Measurements from ENCODE around the gene SHISAL1.

SHISAL1 gene

DNA sequence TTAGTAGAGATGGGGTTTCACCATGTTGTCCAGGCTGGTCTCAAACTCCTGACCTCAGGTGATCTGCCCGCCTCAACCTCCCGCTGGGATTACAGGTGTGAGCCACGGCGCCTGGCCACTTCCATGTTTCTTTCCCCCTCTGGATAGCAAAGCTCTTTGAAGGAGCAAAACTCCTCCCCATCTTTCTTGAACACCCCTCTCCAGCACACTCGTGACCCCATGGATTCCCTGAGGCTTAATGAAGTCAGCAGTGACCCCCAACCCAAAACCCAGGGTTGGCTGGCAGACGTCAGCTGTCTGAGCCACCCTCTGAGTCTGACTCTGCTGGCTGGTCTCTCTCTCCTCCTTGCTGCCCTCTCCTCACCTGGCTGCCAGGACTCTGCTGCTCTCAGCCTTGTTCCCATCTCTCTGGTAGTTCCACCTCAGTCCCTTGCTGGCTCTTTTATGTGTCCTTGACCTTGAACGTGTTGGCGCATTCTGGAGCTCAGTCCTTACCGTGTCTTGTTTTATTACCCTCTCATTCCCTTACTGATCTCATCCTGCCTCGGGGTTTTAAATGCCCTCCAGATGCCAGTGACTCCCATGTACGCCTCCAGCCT, 87.6 kb downstream of the SHISAL1 start:
- no peak for DNase-seq

DNA sequence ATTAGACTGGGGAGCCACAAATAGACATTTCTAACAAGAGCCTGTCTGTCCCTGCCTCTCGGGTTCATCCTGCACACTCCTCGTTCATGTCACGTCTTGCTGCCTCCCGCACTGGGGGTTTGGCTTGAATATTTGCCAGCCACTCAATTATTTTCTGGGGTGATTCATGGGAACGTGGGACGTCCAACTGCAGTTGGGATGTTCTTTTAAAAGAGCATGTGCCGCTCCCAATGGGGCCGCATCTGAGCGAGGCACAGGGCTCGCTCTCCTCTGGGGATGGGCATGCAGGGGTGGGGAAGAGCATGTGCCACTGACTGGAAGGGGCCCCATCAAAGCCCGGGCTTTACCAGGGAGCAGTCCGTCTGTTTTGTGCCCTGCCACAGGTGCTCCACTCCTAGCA, 88.6 kb downstream of the SHISAL1 start:
- DNase-seq = no peak

DNA sequence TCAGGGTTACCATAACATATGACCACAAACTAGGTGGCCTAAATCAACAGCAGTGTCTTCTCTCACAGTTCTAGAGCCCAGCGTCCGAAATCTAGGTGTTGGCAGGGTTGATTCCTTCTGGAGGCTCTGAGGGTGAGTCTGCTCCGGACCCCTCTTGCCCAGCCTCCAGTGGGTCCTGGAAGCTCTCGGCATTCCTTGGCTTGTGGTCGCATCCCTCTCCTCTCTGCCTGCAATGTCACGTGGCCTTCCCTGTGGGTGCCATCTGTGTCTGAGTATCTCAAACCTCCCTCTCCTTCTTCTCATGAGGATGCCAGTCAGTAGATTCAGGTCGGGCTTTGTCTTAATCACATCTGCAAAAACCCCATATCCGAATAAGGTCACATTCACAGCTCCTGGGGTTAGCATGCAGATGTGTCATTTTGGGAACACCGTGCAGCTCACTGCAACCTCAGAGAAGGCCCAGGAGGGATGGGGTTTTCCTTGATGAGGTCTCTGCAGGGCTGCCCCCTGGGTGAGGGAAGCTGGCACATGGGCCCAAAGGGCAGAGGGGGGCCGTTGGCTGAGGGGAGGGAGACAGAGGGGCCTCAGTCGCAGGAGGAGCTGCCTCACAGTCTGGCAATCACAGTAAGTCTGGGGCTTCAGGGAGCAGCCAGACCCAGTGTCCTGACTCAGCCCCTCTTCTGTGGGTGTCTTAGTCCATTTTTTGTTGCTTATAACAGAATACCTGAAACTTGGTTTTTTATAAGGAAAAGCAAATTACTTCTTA, 90.9 kb downstream of the SHISAL1 start:
- DNase-seq = no peak

DNA sequence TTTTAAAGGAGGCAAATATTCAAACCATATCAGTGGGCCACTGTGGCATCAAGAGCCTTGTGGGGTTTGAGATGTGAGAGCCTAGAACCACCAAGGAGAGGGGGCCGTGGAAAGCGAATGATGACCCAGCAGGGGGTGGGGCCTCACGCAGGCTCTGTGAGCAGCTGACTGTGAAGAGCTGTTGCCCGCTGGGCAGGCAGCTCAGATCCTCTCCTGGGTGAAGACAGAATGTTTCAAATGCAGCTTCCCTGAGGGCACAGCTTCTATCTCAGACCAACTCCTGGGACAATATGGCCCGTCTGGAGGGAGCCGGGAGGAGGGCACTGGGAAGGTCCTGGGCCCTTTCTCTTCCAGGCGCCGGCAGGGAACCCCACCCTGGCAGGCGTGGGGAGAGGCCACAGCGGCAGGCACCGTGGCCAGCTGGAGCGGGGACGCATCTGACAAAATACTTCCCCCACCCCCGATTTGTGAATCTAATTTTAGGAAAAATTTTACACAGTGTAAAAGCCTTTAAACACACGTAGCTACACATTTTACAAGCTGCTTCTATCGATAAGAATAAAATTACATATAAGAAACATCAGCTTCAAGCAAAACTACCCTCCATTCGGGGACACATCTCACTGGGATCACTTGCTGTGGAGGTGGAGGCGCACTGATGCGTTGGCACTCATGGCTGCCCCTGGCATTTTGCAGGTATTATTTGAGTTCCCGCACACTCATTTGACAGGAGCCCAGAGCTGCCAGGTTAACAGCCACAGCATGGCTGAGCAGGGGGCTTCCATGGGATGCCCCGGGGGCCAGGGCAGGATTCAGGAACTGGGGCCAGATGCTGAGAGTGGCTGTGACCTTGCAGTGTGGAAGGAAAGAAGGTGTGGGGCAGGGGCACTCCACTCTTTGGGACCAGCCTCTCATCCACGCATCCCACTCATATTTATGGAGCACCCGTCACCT, 91.7 kb downstream of the SHISAL1 start:
- DNase-seq = no peak

DNA sequence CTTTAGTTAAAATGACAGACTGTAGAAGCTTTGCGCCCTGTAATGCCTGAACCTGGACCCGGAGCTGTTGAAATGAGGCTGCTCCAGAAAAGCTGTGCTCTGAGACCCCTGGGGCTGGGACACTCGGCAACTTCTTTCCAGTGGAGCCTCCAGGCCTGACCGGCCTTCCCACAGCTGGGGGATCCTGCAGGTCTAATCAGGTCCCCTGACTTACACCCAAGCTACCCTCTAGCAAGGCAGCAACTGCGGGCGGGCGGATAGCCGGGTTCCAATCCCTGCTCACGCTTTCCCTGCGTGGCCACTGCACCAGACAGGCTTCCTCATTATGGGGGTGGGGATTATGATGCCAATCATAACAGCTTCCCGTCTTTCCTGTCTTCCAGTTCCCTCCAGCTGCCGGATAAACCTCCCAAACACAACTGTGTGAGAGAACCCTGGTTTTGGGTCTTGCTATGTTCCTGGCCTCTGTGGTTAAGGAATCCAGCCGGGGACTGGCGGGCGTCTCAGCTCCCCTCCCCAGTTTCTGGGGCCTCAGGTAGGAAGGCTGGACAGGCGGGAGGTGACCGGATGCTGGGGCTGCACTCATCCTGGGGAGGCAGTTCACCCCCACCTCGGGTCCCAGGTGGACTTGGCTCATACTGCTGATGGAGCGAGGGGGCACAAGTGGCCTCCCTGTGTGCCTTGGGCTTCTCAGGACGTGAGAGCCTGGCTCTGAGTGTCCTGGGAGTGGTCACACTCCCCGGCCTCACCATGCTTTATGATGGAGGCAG, 93.5 kb downstream of the SHISAL1 start:
- DNase-seq = no peak

DNA sequence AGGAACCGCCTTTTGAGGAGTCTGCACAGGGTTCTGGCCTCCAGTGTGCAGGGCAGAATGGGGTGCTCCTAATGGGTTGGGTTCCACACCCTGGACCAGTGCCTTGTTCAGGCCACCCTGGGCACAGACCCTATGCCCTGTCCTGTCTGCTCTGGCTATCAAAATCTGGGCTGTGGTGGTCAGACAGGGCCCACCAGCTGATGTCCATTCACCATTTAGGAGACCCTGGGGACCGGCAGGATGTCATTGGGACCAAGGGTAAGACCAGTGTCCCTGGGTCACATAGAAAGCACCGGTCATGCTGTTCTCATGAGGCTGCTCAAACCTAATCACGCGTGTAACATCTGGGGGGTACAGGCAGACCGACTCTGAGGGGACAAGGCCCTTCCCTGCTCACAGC, 94.7 kb downstream of the SHISAL1 start:
- DNase-seq = no peak

DNA sequence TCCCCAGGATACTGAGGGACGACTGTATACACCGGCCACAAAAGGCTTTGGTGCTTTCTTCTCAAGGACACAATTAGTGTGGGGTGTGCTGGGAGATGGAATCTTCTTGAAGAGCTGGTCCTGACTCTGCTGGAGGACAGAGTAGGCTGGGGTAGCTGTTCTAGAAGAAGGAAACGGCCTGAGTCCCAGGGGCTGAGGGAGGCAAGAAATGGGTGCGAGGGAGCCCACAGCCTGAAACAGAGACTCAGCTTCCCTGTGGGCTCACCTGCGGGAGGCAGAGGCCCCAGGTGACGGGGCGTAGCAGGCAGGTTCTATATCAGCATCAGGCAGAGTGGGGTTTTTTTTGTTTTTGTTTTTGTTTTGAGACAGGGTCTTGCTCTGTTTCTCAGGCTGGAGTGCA, 95.4 kb downstream of the SHISAL1 start:
- DNase-seq = no peak

DNA sequence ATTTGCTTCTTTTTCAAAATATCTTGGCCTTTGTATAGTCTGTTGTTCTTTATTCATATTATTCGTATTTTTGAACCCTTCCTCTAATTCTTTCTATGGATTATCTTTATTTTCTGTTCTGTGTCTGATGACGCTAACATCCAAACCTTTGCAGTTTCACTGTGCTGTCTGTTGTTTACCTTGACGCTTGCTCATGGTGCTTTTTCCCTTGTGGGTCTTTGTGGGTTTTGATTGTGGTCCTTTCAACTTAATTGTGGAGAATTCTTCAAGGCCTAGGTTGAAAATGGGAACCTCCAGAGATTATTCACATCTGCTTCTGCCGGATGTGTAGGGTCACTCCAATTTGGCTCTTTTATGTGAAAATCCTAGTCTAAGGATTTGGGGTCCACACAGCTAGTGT, 97.5 kb downstream of the SHISAL1 start:
- no peak for DNase-seq

DNA sequence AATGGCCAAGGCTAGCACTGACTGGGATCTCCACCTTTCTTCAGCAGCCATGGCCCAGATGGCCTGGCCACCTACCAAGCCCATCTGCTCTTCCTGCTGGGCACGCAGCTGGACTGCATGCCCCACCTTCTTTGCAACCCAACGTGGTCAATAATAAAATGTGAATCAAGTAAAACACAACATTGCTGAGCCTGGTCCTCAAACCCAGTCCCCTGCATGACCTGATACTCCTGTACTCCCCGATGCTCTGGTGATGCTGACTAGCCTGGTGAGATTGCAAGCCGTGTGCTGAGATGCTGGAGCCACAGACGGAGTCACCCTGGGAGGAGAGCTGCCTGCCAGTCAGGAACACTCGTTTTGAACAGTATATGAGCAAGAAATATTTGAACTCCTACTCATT, 98.0 kb downstream of the SHISAL1 start:
- DNase-seq = no peak

DNA sequence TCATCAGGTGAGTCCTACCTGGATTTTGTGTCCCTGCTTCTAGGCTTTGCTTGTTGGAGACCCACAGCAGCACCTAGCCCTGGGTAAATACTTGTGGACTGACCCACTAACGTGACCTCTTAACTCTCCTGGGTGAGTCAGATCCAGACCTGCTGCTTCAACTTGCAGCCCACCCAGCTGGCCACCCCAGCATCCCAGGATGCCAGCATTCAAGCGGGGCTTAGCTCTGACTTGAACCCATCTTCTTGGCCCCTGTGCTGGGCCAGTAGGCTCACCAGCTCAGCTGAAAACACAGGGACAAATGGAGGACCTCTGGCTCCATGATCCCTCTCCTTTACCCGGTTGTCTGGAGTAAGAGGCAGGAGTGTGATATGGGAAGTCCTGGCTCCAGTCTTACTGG, 98.6 kb downstream of the SHISAL1 start:
- DNase-seq = no peak

DNA sequence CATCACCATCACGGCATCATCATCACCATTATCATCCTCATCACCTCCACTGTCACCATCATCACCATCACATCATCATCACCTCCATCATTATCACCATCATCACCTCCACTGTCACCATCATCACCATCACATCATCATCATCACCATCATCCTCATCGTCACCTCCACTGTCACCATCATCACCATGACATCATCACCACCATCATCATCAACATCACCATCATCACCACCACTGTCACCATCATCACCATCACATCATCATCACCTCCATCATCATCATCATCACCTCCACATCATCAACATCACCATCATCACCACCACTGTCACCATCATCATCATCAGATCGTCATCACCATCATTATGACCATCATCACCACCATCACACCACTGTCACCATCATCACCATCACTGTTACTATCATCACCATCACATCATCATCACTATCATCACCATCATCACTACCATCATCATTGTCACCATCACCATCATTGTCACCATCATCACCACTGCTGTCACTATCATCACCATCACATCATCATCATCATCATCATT, 99.2 kb downstream of the SHISAL1 start:
- DNase-seq = no peak

DNA sequence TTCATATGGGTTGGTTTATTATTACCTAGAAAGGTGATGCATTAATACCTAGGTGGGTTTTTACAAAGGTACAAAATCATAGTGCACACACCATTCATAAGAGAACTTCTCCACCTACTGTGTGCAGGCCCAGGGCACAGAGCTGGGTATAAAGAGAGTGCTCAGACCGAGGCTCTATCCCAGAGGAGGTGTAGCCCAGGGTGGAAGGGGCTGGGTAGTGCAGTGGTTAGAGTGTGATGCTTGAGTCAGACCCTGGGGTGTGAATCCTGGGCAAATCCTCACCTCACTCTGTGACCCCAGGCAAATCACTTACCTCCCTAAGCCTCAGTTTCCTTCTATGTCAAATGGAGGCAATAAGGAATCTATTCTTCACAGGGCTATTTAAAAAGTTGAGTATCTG, 99.8 kb downstream of the SHISAL1 start:
- no peak for DNase-seq

DNA sequence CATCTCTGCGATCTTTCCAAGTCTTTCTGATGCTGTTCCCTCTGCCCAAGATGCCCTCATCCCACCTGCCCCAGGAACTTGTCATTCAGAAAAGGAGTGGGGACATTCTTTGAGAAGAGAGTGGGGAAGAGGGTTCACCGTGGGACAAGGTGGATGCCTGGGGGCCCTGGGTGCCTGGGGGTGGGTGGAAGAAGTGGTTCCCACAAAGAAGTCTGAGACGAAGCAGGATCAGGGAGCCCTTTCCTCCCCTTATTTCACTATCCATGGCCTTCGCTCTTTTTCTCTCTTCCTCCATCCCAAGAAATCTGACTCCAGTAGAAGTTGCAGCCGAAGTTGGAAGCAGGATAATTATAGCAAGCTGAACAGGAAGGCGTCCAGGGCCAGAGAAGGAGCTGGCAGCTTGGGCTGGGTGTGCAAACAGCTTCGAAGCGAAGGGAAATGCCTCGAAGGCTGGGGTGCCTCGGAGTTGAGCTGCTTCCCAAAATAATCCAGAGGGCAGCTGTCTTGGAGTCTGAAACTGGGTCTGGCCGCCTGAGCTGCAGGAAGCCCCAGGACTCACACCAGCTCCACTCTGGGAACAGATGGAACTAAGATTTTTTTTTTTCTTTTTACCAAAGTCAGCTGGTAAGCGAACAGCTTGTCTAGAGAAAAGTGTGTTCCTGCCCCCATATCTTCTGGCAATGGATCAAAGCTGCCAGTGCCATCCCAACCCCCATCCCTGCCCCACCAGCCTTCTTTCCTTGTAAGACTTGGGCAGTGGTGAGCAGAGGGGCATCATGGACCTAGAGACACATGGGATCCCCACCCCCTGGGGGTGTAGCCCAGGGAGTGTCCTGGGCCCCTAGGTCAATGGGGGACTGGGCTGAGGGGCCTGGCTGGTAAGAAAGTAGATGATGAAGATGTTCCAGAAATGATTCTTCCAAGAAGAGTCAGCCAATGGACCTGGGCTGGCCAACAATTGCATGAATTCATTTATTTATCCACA, 100.5 kb downstream of the SHISAL1 start:
- DNase-seq = no peak

DNA sequence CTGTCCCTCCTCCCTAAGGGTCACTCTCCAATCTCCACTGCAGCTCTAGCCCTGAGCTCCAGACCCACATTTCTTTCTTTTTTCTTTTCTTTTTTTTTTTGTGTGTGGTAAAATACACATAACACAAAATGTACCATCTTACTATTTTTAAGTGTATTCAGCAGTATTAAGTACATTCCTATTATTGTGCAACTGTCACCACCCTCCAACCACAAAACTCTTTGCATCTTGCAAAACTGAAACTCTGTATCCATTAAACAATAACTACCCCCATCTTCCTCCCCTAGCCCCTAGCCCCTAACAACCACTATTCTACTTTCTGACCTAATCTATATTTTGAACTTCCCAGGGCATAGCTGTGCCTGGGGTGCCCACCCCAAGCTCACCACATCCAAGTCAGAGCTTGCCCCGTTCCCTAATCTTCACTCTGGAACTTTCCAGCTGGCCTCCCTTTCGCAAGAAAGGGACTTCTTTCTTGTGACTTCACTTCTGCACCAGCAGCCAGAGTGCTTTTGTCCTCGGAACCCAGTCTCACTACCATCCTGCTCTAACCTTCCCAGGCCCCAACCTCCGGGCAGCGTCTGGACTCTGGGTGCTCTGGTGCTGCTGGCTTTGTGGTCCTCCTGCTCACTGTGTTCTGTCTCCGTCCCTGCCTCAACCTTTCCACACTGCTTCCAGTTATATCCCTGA, 101.3 kb downstream of the SHISAL1 start:
- no peak for DNase-seq

DNA sequence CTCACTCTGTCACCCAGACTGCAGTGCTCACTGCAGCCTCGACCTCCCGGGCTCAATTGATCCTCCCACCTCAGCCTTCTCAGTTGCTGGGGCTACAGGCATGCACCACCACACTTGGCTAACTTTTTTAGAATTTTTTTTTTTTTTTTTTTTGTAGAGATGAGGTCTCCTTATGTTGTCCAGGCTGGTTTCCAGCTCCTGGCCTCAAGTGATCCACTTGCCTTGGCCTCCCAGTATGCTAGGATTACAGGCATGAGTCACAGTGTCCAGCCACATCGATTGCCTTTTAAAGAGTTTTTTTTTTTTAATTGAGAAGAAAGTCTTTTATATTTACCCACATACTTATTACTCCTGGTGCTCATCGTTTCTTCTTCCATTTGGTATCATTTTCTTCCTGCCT, 102.0 kb downstream of the SHISAL1 start:
- DNase-seq = no peak

DNA sequence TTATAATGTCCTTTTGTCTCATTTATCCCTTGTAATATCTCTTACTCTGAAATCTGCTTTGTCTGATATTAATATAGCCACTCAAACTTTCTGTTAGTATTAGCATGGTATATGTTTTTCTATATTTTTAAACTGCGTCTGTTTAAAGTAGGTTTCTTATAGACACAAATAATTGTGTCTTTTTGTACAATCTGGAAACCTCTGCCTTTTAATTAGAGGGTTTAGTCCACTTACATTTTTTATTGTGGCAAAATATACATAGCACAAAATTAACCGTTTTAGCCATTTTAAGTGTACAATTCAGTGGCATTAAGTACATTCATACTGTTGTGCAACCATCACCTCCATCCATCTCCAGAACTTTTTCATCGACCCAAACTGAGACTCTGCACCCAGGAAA, 103.4 kb downstream of the SHISAL1 start:
- DNase-seq = no peak

DNA sequence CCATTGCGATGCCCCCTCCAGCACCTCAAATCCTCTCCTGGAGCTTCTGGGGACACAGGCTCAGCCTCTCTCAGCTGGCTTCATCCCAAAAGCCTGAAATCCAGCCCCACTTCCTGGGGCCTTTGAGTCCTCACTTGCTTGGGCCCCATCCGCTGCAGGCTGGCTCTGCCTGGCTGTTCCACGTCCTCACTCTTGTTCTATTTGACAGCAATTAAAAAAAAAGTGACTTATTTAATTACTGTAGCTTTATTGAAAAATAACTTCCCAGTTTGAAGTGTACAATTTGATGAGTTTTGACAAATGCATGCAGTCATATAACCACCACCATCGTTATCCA, 104.8 kb downstream of the SHISAL1 start:
- DNase-seq = no peak

DNA sequence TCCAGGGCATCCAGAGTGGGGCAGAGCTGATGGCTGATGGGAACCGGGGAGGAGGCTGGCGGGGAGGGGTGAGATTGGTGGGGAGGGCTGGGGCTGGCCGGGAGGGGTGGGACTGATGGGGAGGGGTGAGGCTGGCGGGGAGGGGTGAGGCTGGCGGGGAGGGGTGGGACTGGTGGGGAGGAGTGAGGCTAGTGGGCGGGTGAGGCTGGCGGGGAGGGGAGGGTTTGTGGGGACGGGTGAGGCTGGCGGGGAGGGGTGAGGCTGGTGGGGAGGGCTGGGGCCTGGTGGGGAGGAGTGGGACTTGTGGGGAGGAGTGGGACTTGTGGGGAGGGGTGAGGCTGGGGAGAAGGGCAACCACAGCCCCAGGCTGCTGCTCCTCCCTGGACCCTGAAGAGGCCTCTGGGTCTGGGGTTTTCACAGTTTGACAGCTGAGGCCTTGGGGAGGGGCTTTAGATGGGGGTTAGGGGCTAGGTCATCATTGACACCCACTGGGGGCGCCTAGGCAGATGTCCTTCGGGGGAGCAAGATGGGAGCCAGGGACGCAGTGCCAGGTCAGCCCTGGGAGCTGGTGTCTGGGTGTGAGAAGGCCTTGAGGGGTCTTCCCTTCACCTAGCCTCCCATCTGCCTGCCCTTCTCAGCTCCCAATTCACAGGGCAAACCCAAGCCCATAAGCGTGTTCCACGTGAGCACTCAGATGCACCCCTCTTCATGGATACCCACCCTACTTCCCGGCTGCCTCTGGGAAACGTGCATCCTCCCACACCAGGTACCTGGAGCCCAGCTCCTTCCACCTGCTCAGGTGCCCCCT, 105.4 kb downstream of the SHISAL1 start:
- DNase-seq = no peak

DNA sequence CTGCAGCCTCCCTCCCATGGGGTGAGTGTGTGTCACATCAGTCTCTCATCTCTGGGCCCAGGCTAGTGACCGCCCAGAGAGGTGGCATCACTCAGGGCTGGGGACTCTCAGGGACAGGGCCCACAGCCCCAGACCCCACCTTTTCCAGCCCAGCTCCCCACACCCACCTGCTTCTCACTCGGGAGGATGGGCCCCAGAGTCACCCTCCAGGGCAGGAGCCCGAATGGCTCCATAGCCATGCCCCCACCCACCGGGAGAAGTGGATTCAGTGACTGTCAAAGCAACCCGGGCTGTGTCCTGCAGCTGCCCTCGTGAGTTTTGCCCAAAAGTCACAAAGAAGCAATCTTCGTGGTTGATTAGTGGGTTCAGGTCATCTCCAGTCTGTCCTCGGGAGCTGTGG, 106.1 kb downstream of the SHISAL1 start:
- DNase-seq = no peak

DNA sequence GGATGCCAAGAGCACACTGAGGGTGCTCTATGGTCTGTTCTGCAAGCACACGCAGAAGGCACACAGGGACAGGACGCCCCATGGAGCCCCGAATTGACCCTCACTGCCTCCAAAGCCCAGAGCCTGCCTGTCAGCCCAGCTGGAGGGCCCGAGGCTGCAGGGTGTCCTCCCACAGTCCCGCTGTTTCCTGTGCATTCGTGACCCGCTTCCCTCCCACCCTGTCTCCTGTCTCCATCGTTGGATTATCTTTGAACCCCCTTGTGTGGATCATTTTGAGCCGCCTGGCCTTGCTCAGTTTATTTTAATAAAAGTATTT, 106.5 kb downstream of the SHISAL1 start:
- no peak for DNase-seq
